Dendritic cell treated with granulocyte-macrophage colony-stimulating factor and Interleukin-4, amounts not matched to agents 40 ng/mL and 50 ng/mL, for 4 days (primary cell): ENCODE data around the gene GMPR.
A peak's percentile ranks its signal among the peaks of the same experiment; 100 is the strongest.

ENCODE experiments used
- H3K27ac Mint-ChIP-seq: one replicate; pipeline ENCODE4 v1.8.0; 2022; ENCODE audit warnings: mild to moderate bottlenecking, mixed read lengths
- H3K27me3 Mint-ChIP-seq: one replicate; pipeline ENCODE4 v1.8.0; 2022; ENCODE audit warnings: mild to moderate bottlenecking, mixed read lengths
- H3K36me3 Mint-ChIP-seq: one replicate; pipeline ENCODE4 v1.8.0; 2022; ENCODE audit warnings: low read depth, mixed read lengths
- H3K4me1 Mint-ChIP-seq: one replicate; pipeline ENCODE4 v1.8.0; 2022; ENCODE audit warnings: low read depth, mixed read lengths
- H3K4me3 Mint-ChIP-seq: one replicate; pipeline ENCODE4 v1.8.0; 2022; ENCODE audit warnings: mild to moderate bottlenecking, moderate library complexity, mixed read lengths
- H3K9me3 Mint-ChIP-seq: one replicate; pipeline ENCODE4 v1.8.0; 2022; ENCODE audit warnings: mixed read lengths
- intact Hi-C: fragments of 100-400 bp; cut with micrococcal nuclease; formaldehyde crosslinking; loops from one replicate; pipeline ENCODE4 v1.15.0; 2022

GMPR gene

GRCh38 chr6:16336056-16336818 lies 97.8 kb downstream of the GMPR start:
- Mint-ChIP-seq H3K27ac (peak overlapping the region; percentile 35), H3K9me3 (no peaks in the 10 kb centered on the region), H3K36me3 (peaks cover 26% of the 10 kb centered on the region), H3K27me3 (no peaks in the 10 kb centered on the region), H3K4me1 (peaks cover 39% of the 10 kb centered on the region), H3K4me3 (no peak overlapping the region)
- intact Hi-C loops = loop anchor here (10.0 kb wide), 1 partner anchor 629 kb away; no protein-coding TSS in a partner anchor

GRCh38 chr6:16336911-16337294 lies 98.5 kb downstream of the GMPR start:
- Mint-ChIP-seq H3K36me3 (peaks cover 26% of the 10 kb centered on the region), H3K9me3 (no peaks in the 10 kb centered on the region), H3K4me3 (no peak overlapping the region), H3K27me3 (no peaks in the 10 kb centered on the region), H3K27ac (peak overlapping the region; percentile 35), H3K4me1 (peaks cover 39% of the 10 kb centered on the region)
- intact Hi-C loops = loop anchor here (10.0 kb wide), 1 partner anchor 628 kb away; no protein-coding TSS in a partner anchor

- Mint-ChIP-seq H3K36me3 (peaks cover 28% of the 10 kb centered on the region), H3K9me3 (no peaks in the 10 kb centered on the region), H3K4me3 (no peak overlapping the region), H3K27me3 (no peaks in the 10 kb centered on the region), H3K27ac (no peak overlapping the region), H3K4me1 (peaks cover 41% of the 10 kb centered on the region)
- intact Hi-C loops = loop anchor here (10.0 kb wide), 1 partner anchor 627 kb away; no protein-coding TSS in a partner anchor
Observed at GRCh38 chr6:16337295-16337975, 99.0 kb downstream of the GMPR start.

GRCh38 chr6:16338577-16339264 lies 100.3 kb downstream of the GMPR start:
- Mint-ChIP-seq H3K4me1 (peaks cover 49% of the 10 kb centered on the region), H3K27me3 (no peaks in the 10 kb centered on the region), H3K27ac (peak overlapping the region; percentile 38), H3K4me3 (no peak overlapping the region), H3K9me3 (no peaks in the 10 kb centered on the region), H3K36me3 (peaks cover 35% of the 10 kb centered on the region)
- intact Hi-C loops = loop anchor here (10.0 kb wide), 1 partner anchor 626 kb away; no protein-coding TSS in a partner anchor

GRCh38 chr6:16339265-16339587 lies 100.8 kb downstream of the GMPR start:
- Mint-ChIP-seq H3K9me3 (no peaks in the 10 kb centered on the region), H3K27ac (peak overlapping the region; percentile 38), H3K4me3 (no peak overlapping the region), H3K4me1 (peaks cover 54% of the 10 kb centered on the region), H3K36me3 (peaks cover 40% of the 10 kb centered on the region), H3K27me3 (no peaks in the 10 kb centered on the region)
- intact Hi-C loops = loop anchor here (10.0 kb wide), 1 partner anchor 626 kb away; no protein-coding TSS in a partner anchor

GRCh38 chr6:16343593-16343992 lies 105.2 kb downstream of the GMPR start:
- H3K27ac Mint-ChIP-seq = peak overlapping the region; percentile 61
- H3K4me3 Mint-ChIP-seq = no peak overlapping the region
- H3K36me3 Mint-ChIP-seq = peaks cover 39% of the 10 kb centered on the region
- intact Hi-C loops = no loop called here
- H3K9me3 Mint-ChIP-seq = no peaks in the 10 kb centered on the region
- H3K4me1 Mint-ChIP-seq = peaks cover 25% of the 10 kb centered on the region
- no peaks in the 10 kb centered on the region for H3K27me3 Mint-ChIP-seq

- no peaks in the 10 kb centered on the region for H3K9me3 Mint-ChIP-seq
- H3K27me3 Mint-ChIP-seq = no peaks in the 10 kb centered on the region
- H3K4me1 Mint-ChIP-seq = peaks cover 15% of the 10 kb centered on the region
- H3K4me3 Mint-ChIP-seq = no peak overlapping the region
- H3K36me3 Mint-ChIP-seq = peaks cover 41% of the 10 kb centered on the region
- peak overlapping the region; percentile 61 for H3K27ac Mint-ChIP-seq
- intact Hi-C loops = no loop called here
Observed at GRCh38 chr6:16344756-16345155, 106.4 kb downstream of the GMPR start.
